ENCODE measurements around the gene CTU2. TPM values are rescaled to one million over a fixed set of nuclear protein-coding genes. Genes with fewer than 3 reads are reported as not detected.

The CTU2 gene
- total and polyA plus RNA-seq, 2 of the 8 experiments (the other 6 are each of a cell fraction or from before 2014, with no cell fraction given) = 32.7 to 42.9 TPM

DNA sequence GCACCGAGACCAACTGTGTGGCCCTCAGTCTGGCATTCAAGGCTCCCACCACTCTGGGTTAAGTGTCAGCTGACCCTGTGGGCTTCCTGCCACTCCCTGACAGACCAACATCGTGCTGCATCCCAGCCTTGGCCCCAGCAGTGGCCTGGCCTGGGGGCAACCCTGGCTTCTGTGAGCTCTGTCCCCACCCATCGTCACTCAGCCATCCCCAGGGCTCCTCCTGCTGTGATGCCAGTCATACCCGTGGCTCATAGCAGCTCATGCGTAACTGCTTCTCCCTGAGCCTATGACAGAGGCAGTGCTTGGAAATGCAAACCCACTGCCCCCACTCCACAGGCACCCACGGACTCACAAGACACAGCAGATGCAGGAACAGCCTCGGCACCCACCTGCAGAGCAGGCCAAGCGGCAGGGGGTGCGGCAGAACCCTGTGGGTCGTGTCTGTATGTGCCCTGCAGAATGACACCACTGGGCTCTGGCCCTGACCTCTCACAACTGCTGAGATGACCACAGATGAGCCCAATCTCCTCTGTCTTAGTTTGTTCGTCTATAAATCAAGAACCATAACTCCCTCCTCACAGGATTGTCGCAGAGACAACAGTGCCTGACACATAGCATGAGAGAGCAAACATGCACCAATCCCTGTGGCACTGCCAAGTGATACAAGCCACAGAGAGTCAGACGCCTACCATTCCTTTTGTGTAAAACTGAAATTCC is 52.1 kb downstream of the CTU2 start:
- Histone ChIP-seq H3K9ac (replicated peaks in 1 of 4; ENCODE audit: extremely low read depth in 1 of 4, low read depth in 3 of 4, low read length in 3 of 4) (no peak overlapping the region), H3K4me1 (replicated peaks in 1 of 4; ENCODE audit: control insufficient read depth in 3 of 4, insufficient read depth in 4 of 4, low read length in 3 of 4) (peaks cover 3 to 36% (median 21%) of the 10 kb centered on the region in 4 experiments), H4K20me1 (replicated peaks in 1 of 2; ENCODE audit: control insufficient read depth in 1 of 2, insufficient read depth in 2 of 2, low read length in 2 of 2) (peaks cover 0 to 11% of the 10 kb centered on the region in 2 experiments)

More for the DNA sequence above, 52.1 kb downstream of the CTU2 start:
- Histone ChIP-seq H4K5ac (ENCODE audit: insufficient read length, low read depth, low read length) (no peak overlapping the region), H2BK5ac (ENCODE audit: low read depth, low read length) (no peak overlapping the region), H2BK12ac (ENCODE audit: low read depth, low read length) (peak overlapping the region; percentile 12; the same call in 1 of the 2 replicates), H3K27ac (ENCODE audit: low read depth, low read length) (no peak overlapping the region), H3K36me3 (ENCODE audit: control insufficient read depth in 2 of 4, insufficient read depth in 4 of 4, low read length in 3 of 4) (no peaks in the 10 kb centered on the region), H3K79me1 (ENCODE audit: low read depth, low read length) (peaks cover 5% of the 10 kb centered on the region), H3K23ac (ENCODE audit: insufficient read length) (no peak overlapping the region), H3K14ac (ENCODE audit: insufficient read length) (no peak overlapping the region), H3K4me2 (ENCODE audit: insufficient read depth in 1 of 2, low read depth in 2 of 2, low read length in 2 of 2) (no peak overlapping the region), H3K4me3 (ENCODE audit: extremely low read depth in 1 of 4, insufficient read depth in 2 of 4, low read depth in 3 of 4, low read length in 4 of 4) (no peak overlapping the region), H2BK20ac (ENCODE audit: low read length) (no peak overlapping the region), H3K27me3 (replicated peaks in 1 of 4; ENCODE audit: control insufficient read depth in 3 of 4, extremely low read depth in 1 of 4, insufficient read depth in 3 of 4, low read length in 3 of 4) (no peaks in the 10 kb centered on the region), H4K91ac (replicated peaks; ENCODE audit: insufficient read length, low read length) (no peak overlapping the region), H2BK120ac (replicated peaks; ENCODE audit: low read depth, low read length) (no peak overlapping the region), H3K18ac (ENCODE audit: extremely low read depth, low read length) (no peak overlapping the region), H2AK5ac (ENCODE audit: low read depth, low read length) (no peak overlapping the region; the same call in 1 of the 2 replicates), H2BK15ac (ENCODE audit: low read length) (peak overlapping the region; percentile 46; the same call in 1 of the 2 replicates), H3K4ac (replicated peaks; ENCODE audit: insufficient read length, low read depth, low read length) (peak overlapping the region; percentile 17), H3K23me2 (ENCODE audit: low read depth, low read length) (no peaks in the 10 kb centered on the region), H2AFZ (ENCODE audit: low read length) (no peak overlapping the region), H3K9me3 (ENCODE audit: insufficient read depth in 2 of 2, low read depth in 1 of 2, low read length in 1 of 2) (no peaks in the 10 kb centered on the region), H3K56ac (replicated peaks; ENCODE audit: insufficient read length, low read depth, low read length) (no peak overlapping the region), H4K8ac (ENCODE audit: extremely low read depth, insufficient read depth, low read length) (no peak overlapping the region), H3K79me2 (ENCODE audit: control insufficient read depth in 1 of 2, insufficient read depth in 2 of 2, low read length in 2 of 2) (no peaks in the 10 kb centered on the region; a peak in 1 of 4 replicates)
- ChIA-PET CTCF (ENCODE audit: partially characterized antibody) (interaction anchor here (0.5 to 25.0 kb wide), 12 partner anchors 9 to 171 kb away, joined by 3 to 251 read pairs (median 4); no protein-coding TSS in a partner anchor), POLR2A (ENCODE audit: partially characterized antibody) (interaction anchor here (0.8 to 2.2 kb wide), 6 partner anchors 9 to 54 kb away, joined by 3 to 8 read pairs (median 4); no protein-coding TSS in a partner anchor)
- WGBS, 2 experiments (ENCODE audit: extremely low coverage in 1 of 2, insufficient coverage in 1 of 2, insufficient read length in 1 of 2, insufficient replicate concordance in 2 of 2, low coverage in 1 of 2, low lambda C conversion rate in 2 of 2, missing lambda C conversion rate in 1 of 2) = 85% methylated on average over 13 of the region's 13 CpGs; no CpG with 5 or more reads in 1 of the 2 experiments
- FAIRE-seq = no peak
- no peak for DNase-seq (ENCODE audit: low read depth in 1 of 2, low spot score in 2 of 2)
- TF ChIP-seq SIN3A (conservative IDR thresholded peaks at IDR 0.05 in 1 of 2, IDR thresholded peaks at IDR 0.05 in 1 of 2; ENCODE audit: low read depth in 1 of 2, low read length in 2 of 2) (no peak), CEBPB (IDR thresholded peaks at IDR 0.05; ENCODE audit: low read depth, low read length) (no peak), KDM1A (IDR thresholded peaks at IDR 0.05; ENCODE audit: borderline replicate concordance, low read length) (no peak), SRF (IDR thresholded peaks at IDR 0.05; ENCODE audit: low read depth, low read length) (no peak)

Data from H1 (cell line).